C1 segment of cervical spinal cord (tissue), 14 donors: ENCODE data around the gene DPYSL4.

Source experiments
- DNase-seq, 14 donors: peaks; one replicate each; lab custom pipeline; 2025; lab: John Stamatoyannopoulos, UW

Gene DPYSL4

DNA sequence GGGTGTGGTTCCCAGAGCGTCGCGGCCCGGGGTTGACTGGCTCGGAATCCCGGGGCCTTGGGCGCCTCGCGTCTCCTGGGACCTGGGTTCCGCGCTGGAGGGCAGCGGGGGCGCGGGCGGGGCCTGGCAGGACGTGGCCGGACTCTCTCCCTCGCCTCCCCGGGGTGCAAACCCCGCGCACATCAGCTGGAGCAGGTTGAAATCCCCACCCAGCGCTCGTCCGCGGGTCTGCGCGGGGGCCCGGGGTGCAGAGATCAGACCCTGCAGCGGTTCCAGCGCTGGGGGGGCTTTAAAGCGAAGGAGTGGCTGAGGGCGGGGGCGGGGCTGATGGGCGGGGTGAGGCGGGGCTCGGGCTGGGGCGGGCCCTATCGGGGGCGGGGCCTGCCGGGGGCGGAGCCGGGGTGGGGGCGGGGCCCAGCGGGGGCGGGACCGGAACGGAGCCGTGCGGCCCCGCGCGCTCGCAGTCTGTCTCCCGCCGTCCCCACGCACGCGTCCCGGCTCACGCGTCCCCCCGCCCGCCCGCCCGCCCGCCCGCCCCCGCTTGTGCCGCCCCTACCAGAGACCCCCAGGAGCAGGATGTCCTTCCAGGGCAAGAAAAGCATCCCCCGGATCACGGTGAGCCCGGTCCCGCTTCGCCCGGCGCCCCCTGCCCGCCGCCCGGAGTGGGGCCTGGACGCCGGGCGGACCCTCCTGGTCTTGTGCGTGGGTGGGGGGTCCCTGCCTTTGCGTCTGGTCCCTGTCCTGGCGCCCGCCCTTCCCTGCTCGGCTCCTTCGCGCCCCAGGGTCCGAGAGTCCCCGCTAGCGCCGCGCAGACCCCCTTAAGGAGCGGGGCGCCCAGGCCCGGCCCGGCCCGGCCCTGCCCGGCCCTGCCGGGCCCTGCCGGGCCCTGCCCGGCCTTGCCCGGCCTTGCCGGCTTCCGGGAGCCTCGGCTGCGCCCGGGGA is at the start of gene DPYSL4:
TSS of gene DPYSL4 (plus strand) at position 461 of the 942 bp plus-strand sequence. CDS start at position 577, 116 bp downstream.
- DNase-seq = peak in 8 of 14 donors; percentile 11 to 65 (median 31)

DNA sequence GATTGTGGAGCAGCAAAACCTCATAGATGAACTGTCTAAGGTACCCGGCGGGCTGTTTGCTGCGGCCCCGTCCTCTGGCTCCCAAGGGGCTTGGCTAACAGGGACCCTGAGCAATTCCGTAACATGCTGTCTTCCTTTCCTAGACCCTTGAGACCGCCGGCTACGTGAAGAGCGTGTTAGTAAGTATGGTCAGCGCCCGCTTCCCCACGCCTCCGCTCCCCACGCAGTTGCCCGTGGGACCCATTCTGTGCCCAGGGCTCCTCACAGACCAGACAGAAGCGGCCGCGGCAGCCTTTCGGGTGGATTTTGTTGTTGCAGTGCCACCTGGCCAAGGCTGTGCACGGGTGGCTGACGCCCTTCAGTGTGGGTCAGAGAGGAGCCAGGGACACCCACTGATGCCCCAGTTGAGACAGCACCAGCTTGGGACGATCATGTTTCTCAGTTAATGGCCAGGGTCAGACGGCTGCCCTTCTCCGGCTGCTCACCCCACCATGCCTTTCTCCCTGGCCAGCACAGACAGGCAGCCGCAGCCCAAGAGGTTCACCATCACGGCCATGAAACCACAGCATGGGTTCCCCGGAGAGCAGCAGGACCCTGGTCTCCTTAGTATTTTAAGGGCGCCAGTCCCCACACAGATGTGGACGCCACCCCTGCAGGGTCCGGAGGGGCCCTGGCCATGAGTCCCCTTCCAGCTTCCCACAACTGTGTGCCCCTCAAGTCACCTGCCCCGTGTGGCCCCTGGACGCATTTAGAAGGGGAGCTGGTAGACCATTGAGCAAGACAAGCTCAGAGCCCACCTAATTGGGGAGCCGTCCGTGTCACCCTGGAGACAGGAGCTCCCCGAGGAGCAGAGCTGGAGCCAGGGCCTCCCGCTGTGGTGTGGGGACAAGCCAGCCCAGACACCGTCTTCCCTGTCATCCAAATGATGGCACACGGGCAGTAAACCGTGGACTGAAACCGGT is 49.4 kb upstream of the DPYSL4 start:
- no peak for DNase-seq

- DNase-seq = no peak
Measured at GRCh38 chr10:132138133-132138532, 48.6 kb upstream of the DPYSL4 start.

DNA sequence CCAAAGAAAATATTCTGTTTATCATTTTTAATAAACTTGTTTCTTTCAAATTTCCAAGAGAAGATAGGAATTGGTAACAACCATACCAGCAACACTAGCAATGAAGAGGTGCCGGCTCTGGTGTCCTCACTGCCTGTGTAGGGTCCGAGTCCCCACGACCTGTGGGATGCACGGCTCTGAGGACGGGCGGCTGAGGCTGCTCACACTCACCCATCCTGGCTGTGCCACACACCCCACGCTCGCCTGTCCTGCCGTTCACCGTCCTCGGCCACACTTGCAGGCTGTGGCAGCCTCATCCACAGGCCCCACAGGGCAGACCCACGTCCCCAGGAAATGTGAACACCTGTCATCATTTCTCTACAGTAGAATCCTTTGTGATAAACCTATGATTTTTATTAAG is 48.2 kb upstream of the DPYSL4 start:
- no peak for DNase-seq

- no peak for DNase-seq
Measured at GRCh38 chr10:132139526-132139925, 47.2 kb upstream of the DPYSL4 start.

DNA sequence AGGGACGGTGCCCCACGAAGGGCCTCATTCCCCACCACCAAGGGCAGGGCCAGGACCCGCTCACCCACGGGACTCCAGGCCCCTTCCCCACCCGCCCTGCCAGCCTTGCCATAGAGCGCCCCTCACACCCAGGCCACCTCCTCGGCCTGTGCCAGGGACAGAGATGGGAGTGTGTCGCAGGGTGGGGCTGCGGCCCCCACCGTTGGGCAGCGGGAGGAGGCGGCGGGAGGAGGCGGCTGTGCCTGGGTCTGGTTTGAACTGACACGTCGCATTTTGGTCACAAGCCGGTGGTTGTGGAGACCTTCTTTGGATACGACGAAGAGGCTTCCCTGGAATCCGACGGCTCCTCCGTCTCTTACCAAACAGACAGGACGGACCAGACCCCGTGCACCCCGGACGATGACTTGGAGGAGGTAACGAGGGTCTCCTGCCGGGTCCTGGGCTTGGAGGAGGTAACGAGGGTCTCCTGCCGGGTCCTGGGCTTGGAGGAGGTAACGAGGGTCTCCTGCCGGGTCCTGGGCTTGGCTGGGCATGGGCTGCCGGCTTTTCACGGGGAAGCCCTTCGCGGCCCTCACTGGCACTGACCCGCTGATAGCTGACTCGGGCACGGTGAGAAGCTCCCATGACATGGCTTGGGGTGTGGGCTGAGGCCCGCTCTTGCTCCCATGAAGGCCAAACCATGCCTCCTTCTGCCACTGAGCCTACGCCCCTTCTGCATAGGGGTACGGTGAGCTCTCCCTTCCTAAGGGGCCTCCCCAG is 46.4 kb upstream of the DPYSL4 start:
- DNase-seq = no peak

GRCh38 chr10:132141076-132141475 is 45.7 kb upstream of the DPYSL4 start:
- no peak for DNase-seq

GRCh38 chr10:132141526-132142395 is 45.0 kb upstream of the DPYSL4 start:
- no peak for DNase-seq

DNA sequence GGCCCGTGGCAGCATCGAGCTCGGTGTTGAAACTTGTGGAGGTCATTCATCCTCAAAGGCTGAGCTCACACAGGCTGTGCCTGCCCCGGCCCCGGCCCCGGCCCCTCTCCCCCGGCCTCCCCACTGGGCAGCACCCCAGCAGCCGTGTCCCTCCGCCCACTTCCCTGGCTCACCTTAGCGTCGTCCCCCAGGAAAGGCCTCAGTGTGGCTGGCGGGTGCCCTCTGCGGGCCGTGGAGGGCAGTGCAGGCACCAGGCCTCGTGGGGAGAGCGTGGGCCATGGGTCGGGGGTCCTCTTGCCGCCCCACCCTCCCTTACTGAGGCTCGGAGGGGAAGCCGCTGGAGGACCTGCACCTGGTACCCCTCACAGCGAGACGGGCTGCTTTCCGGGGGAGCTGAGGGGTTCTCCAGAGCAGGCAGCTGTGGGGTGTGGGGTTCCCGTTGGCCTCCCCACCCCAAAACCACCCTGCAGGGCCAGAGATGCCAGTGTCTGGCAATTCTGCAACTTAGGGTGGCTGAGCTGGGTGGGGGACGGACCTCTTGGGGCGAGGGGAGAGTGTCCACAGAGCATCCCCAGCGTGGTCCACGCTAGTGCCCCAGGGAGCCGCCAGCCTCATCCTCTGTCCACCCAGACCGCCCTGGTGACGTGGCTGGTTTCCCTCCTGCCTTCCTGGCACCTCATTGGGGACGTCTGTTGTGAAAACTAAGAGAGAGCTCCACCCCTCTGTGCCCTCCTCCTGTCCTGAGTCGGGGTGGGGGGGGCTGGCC is 44.2 kb upstream of the DPYSL4 start:
- DNase-seq = peak in 7 of 14 donors; percentile 7 to 51 (median 15)

- no peak for DNase-seq
Measured at GRCh38 chr10:132143162-132143561, 43.6 kb upstream of the DPYSL4 start.

DNA sequence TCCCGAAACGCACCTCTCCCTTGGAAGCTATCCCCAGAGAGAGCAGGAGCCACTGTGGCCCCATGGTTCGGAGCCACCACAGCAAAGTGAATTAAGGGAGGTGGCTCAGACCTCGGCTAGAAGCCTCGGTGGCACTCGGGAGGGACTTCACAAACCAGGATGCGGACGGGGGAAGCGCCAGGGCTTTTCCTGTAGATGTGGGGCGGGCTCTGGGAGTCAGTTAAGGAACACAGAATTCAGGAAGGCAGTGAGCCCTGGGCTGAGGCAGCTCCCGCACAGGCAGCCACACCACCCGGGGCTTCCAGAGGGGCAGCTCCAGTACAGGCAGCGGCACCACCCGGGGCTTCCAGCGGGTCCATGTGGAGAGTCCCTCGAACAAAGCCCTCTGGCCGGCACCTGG is 42.7 kb upstream of the DPYSL4 start:
- DNase-seq = no peak

GRCh38 chr10:132145002-132145401 is 41.7 kb upstream of the DPYSL4 start:
- no peak for DNase-seq

GRCh38 chr10:132145521-132146185 is 41.1 kb upstream of the DPYSL4 start:
- DNase-seq = no peak

DNA sequence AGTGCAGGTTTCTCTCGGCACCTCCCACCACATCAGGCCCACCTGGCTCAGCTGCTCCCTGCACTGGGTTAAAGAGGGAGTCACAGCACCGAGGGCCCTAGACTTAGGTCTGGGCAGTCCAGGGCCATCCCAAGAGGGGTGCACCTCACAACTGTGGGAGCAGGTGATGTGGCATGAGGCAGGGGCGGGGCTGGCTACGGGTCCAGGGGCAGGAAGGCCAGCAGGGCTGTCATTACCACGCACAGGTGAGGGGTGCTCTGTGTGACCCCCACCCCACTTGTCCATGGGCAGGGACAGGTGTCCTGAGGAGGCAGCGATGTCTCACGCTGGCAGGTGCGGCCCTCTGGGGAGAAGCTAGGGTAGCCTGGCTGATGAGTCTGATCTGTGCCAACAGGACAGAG is 40.5 kb upstream of the DPYSL4 start:
- DNase-seq = no peak

DNA sequence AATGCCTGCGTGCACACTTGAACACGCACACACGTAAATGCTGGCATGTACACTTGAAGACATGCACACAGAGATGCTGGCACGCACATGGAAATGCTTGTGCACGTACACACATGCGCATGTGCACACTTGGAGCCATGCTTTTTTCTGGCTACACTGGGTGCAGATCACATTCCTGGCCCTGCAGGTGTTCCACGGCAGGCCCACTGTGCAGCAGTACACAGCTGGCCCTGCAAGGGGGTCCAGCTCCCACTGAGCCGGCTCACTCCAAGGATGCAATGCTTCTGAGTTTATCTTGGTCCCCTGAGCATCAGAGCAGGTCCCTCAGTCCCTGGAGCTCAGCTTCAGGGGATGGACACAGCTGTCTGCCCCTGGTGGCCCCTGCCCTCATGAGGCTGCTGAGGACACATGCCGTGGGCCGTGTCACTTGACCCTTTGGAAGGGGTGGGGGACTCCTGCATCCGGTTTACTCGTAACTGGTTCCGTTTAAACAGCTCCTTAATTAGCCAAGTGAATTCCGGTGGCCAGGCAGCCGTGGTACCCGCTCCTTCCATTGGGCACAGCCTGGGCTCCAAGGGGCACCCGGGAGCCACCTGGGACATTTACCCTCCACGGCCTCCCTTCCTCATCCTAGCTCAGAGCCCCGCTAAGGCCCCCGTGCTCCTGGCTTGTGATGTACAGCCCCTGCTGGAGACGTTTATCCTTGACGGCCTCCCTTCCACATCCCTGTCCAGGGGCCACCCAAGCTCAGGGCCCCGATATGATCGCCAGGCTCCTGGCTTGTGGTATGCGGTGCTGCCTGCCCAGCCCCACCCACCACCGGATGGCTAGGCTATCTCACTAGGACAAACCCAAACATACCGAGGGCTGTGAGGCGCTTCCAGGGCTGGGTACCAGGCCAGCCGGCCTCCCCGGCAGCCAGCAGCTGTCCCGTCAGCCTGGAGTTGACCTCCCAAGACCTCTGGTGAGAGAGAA is 39.5 kb upstream of the DPYSL4 start:
- no peak for DNase-seq

GRCh38 chr10:132148261-132149251 is 38.2 kb upstream of the DPYSL4 start:
- no peak for DNase-seq

DNA sequence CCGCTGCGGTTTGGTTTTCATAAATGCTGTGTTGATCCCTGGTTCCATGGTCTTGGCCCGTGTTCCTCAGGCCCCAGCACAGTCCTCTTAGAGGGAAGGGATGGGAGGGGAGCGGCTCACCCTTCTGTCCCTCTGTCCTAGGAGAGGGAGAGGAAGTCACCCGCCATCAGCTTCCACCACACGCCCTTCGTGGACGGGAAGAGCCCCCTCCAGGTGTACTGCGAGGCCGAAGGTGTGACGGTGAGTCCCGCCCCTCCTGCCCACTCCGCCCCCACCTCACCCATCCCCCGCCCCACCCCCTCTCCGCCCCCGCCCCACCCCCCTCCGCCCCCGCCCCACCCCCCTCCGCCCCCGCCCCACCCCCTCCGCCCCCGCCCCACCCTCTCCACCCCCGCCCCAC is 37.5 kb upstream of the DPYSL4 start:
- DNase-seq = no peak
